ENCODE measurements around the gene SENP3.

The SENP3 gene

GRCh38 chr17:7538891-7539545 is 22.7 kb upstream of the SENP3 start:
- no peaks in the 10 kb centered on the region for H3K36me3 ChIP-seq (ENCODE audit: insufficient read depth, low read length)
- no peaks in the 10 kb centered on the region for H3K4me1 ChIP-seq (ENCODE audit: control insufficient read depth, insufficient read depth, low read length, unreplicated experiment)
- H3K4me3 ChIP-seq (ENCODE audit: low read depth, low read length) = no peak overlapping the region
- H3K27me3 ChIP-seq (ENCODE audit: insufficient read depth, low read length) = no peaks in the 10 kb centered on the region
- H3K79me2 ChIP-seq (ENCODE audit: control insufficient read depth, insufficient read depth, low read length, unreplicated experiment) = no peaks in the 10 kb centered on the region
- H2AFZ ChIP-seq (ENCODE audit: low read length, unreplicated experiment) = no peak overlapping the region
- no peak overlapping the region for H3K27ac ChIP-seq (ENCODE audit: low read depth, low read length)

GRCh38 chr17:7541074-7541621 is 20.6 kb upstream of the SENP3 start:
- Histone ChIP-seq H3K79me2 (ENCODE audit: control insufficient read depth, insufficient read depth, low read length, unreplicated experiment) (no peaks in the 10 kb centered on the region), H2AFZ (ENCODE audit: low read length, unreplicated experiment) (no peak overlapping the region), H3K27me3 (ENCODE audit: insufficient read depth, low read length) (no peaks in the 10 kb centered on the region), H3K4me1 (ENCODE audit: control insufficient read depth, insufficient read depth, low read length, unreplicated experiment) (no peaks in the 10 kb centered on the region), H3K27ac (ENCODE audit: low read depth, low read length) (no peak overlapping the region), H3K4me3 (ENCODE audit: low read depth, low read length) (no peak overlapping the region), H3K36me3 (ENCODE audit: insufficient read depth, low read length) (no peaks in the 10 kb centered on the region)

- Histone ChIP-seq H3K27ac (ENCODE audit: low read depth, low read length) (no peak overlapping the region), H3K27me3 (ENCODE audit: insufficient read depth, low read length) (no peaks in the 10 kb centered on the region), H3K4me3 (ENCODE audit: low read depth, low read length) (no peak overlapping the region), H3K4me1 (ENCODE audit: control insufficient read depth, insufficient read depth, low read length, unreplicated experiment) (peaks cover 7% of the 10 kb centered on the region), H3K36me3 (ENCODE audit: insufficient read depth, low read length) (no peaks in the 10 kb centered on the region), H2AFZ (ENCODE audit: low read length, unreplicated experiment) (no peak overlapping the region), H3K79me2 (ENCODE audit: control insufficient read depth, insufficient read depth, low read length, unreplicated experiment) (no peaks in the 10 kb centered on the region)
These were observed 16.8 kb upstream of the SENP3 start for GRCh38 chr17:7544911-7545310.

GRCh38 chr17:7548585-7549400 is 12.9 kb upstream of the SENP3 start, which contains the start of gene TNFSF12:
TNFSF12 (plus strand) TSS chr17:7549058; CDS start chr17:7549154, 96 bp downstream.
- Histone ChIP-seq H3K4me3 (ENCODE audit: low read depth, low read length) (peak within 1 kb of the TSS; percentile 87), H3K79me2 (ENCODE audit: control insufficient read depth, insufficient read depth, low read length, unreplicated experiment) (no peaks in the 10 kb centered on the region), H3K27ac (ENCODE audit: low read depth, low read length) (no peak within 1 kb of the TSS), H2AFZ (ENCODE audit: low read length, unreplicated experiment) (peak within 1 kb of the TSS; percentile 95), H3K36me3 (ENCODE audit: insufficient read depth, low read length) (no peaks in the 10 kb centered on the region), H3K4me1 (ENCODE audit: control insufficient read depth, insufficient read depth, low read length, unreplicated experiment) (peaks cover 7% of the 10 kb centered on the region), H3K27me3 (ENCODE audit: insufficient read depth, low read length) (no peaks in the 10 kb centered on the region)

- H2AFZ ChIP-seq (ENCODE audit: low read length, unreplicated experiment) = peak overlapping the region; percentile 95
These were observed 12.2 kb upstream of the SENP3 start for GRCh38 chr17:7549401-7550055.

GRCh38 chr17:7550344-7550743 is 11.4 kb upstream of the SENP3 start:
- Histone ChIP-seq H2AFZ (ENCODE audit: low read length, unreplicated experiment) (no peak overlapping the region), H3K27me3 (ENCODE audit: insufficient read depth, low read length) (no peaks in the 10 kb centered on the region), H3K4me1 (ENCODE audit: control insufficient read depth, insufficient read depth, low read length, unreplicated experiment) (peaks cover 7% of the 10 kb centered on the region), H3K4me3 (ENCODE audit: low read depth, low read length) (no peak overlapping the region), H3K79me2 (ENCODE audit: control insufficient read depth, insufficient read depth, low read length, unreplicated experiment) (no peaks in the 10 kb centered on the region), H3K27ac (ENCODE audit: low read depth, low read length) (no peak overlapping the region), H3K36me3 (ENCODE audit: insufficient read depth, low read length) (no peaks in the 10 kb centered on the region)

More at GRCh38 chr17:7549401-7550055, 12.2 kb upstream of the SENP3 start:
- no peaks in the 10 kb centered on the region for H3K36me3 ChIP-seq (ENCODE audit: insufficient read depth, low read length)
- H3K4me3 ChIP-seq (ENCODE audit: low read depth, low read length) = peak overlapping the region; percentile 87
- no peak overlapping the region for H3K27ac ChIP-seq (ENCODE audit: low read depth, low read length)
- no peaks in the 10 kb centered on the region for H3K79me2 ChIP-seq (ENCODE audit: control insufficient read depth, insufficient read depth, low read length, unreplicated experiment)
- H3K27me3 ChIP-seq (ENCODE audit: insufficient read depth, low read length) = no peaks in the 10 kb centered on the region
- peaks cover 7% of the 10 kb centered on the region for H3K4me1 ChIP-seq (ENCODE audit: control insufficient read depth, insufficient read depth, low read length, unreplicated experiment)

GRCh38 chr17:7551396-7551795 is 10.3 kb upstream of the SENP3 start:
- peaks cover 7% of the 10 kb centered on the region for H3K4me1 ChIP-seq (ENCODE audit: control insufficient read depth, insufficient read depth, low read length, unreplicated experiment)
- no peak overlapping the region for H3K4me3 ChIP-seq (ENCODE audit: low read depth, low read length)
- no peak overlapping the region for H3K27ac ChIP-seq (ENCODE audit: low read depth, low read length)
- no peaks in the 10 kb centered on the region for H3K79me2 ChIP-seq (ENCODE audit: control insufficient read depth, insufficient read depth, low read length, unreplicated experiment)
- H3K27me3 ChIP-seq (ENCODE audit: insufficient read depth, low read length) = no peaks in the 10 kb centered on the region
- no peak overlapping the region for H2AFZ ChIP-seq (ENCODE audit: low read length, unreplicated experiment)
- no peaks in the 10 kb centered on the region for H3K36me3 ChIP-seq (ENCODE audit: insufficient read depth, low read length)

- no peaks in the 10 kb centered on the region for H3K27me3 ChIP-seq (ENCODE audit: insufficient read depth, low read length)
- peaks cover 7% of the 10 kb centered on the region for H3K4me1 ChIP-seq (ENCODE audit: control insufficient read depth, insufficient read depth, low read length, unreplicated experiment)
- no peaks in the 10 kb centered on the region for H3K79me2 ChIP-seq (ENCODE audit: control insufficient read depth, insufficient read depth, low read length, unreplicated experiment)
- no peak overlapping the region for H2AFZ ChIP-seq (ENCODE audit: low read length, unreplicated experiment)
- no peaks in the 10 kb centered on the region for H3K36me3 ChIP-seq (ENCODE audit: insufficient read depth, low read length)
- H3K4me3 ChIP-seq (ENCODE audit: low read depth, low read length) = no peak overlapping the region
- H3K27ac ChIP-seq (ENCODE audit: low read depth, low read length) = no peak overlapping the region
These were observed 9.1 kb upstream of the SENP3 start for GRCh38 chr17:7552621-7553051.

GRCh38 chr17:7553356-7553755 is 8.4 kb upstream of the SENP3 start:
- Histone ChIP-seq H3K27ac (ENCODE audit: low read depth, low read length) (no peak overlapping the region), H3K79me2 (ENCODE audit: control insufficient read depth, insufficient read depth, low read length, unreplicated experiment) (no peaks in the 10 kb centered on the region), H3K4me3 (ENCODE audit: low read depth, low read length) (no peak overlapping the region), H2AFZ (ENCODE audit: low read length, unreplicated experiment) (no peak overlapping the region), H3K4me1 (ENCODE audit: control insufficient read depth, insufficient read depth, low read length, unreplicated experiment) (peaks cover 14% of the 10 kb centered on the region), H3K36me3 (ENCODE audit: insufficient read depth, low read length) (no peaks in the 10 kb centered on the region), H3K27me3 (ENCODE audit: insufficient read depth, low read length) (no peaks in the 10 kb centered on the region)

- no peak overlapping the region for H2AFZ ChIP-seq (ENCODE audit: low read length, unreplicated experiment)
- no peaks in the 10 kb centered on the region for H3K36me3 ChIP-seq (ENCODE audit: insufficient read depth, low read length)
- H3K27ac ChIP-seq (ENCODE audit: low read depth, low read length) = no peak overlapping the region
- peaks cover 9% of the 10 kb centered on the region for H3K79me2 ChIP-seq (ENCODE audit: control insufficient read depth, insufficient read depth, low read length, unreplicated experiment)
- no peak overlapping the region for H3K4me3 ChIP-seq (ENCODE audit: low read depth, low read length)
- peaks cover 24% of the 10 kb centered on the region for H3K4me1 ChIP-seq (ENCODE audit: control insufficient read depth, insufficient read depth, low read length, unreplicated experiment)
- no peaks in the 10 kb centered on the region for H3K27me3 ChIP-seq (ENCODE audit: insufficient read depth, low read length)
These were observed 6.3 kb upstream of the SENP3 start for GRCh38 chr17:7555320-7555948.
